Gastroesophageal sphincter (tissue), 3 donors: ENCODE measurements around the gene ATP2B2.

Experiments used
- CTCF ChIP-seq, 4 experiments: fragments of 200-600 bp in 2 of 4; fragments of 450-650 bp in 2 of 4; sonication (generic) in 1 of 4; IDR thresholded peaks; one replicate each; pipeline ENCODE4 v1.5.1; 2017 to 2019; ENCODE audit warnings: antibody characterized with exemption in 4 of 4, mild to moderate bottlenecking in 2 of 4, moderate library complexity in 2 of 4
- EP300 ChIP-seq: sonication (generic); formaldehyde crosslinking; IDR thresholded peaks from one replicate; pipeline ENCODE4 v1.6.1; 2017; ENCODE audit warnings: antibody characterized with exemption, mild to moderate bottlenecking
- POLR2A ChIP-seq, 2 donors: fragments of 450-650 bp; IDR thresholded peaks; one replicate each; pipeline ENCODE4 v1.6.1; 2017; ENCODE audit warnings: antibody characterized with exemption in 2 of 2, mild to moderate bottlenecking in 2 of 2, moderate library complexity in 1 of 2
- POLR2AphosphoS5 ChIP-seq: sonication (generic); formaldehyde crosslinking; IDR thresholded peaks from one replicate; pipeline ENCODE4 v1.6.1; 2017; ENCODE audit warnings: antibody characterized with exemption

GRCh38 chr3:10493202-10493589, 12.2 kb downstream of the ATP2B2 start:
- no peak for TF ChIP-seq EP300
- no peak for TF ChIP-seq POLR2A (IDR thresholded peaks at IDR 0.05)
- TF ChIP-seq CTCF (IDR thresholded peaks at IDR 0.05) = no peak
- TF ChIP-seq POLR2AphosphoS5 = no peak
